Left ventricle myocardium inferior (tissue), 1 donor: ENCODE results near the gene PRKCE. TPM values are rescaled to one million over a fixed set of nuclear protein-coding genes. Genes with fewer than 3 reads are reported as not detected.

Experiments
- DNase-seq: peaks from one replicate; pipeline ENCODE4 v3.0.0-alpha.2; 2020
- H3K27ac ChIP-seq: fragments of 200-600 bp; replicated peaks from 2 replicates; pipeline ENCODE4 v1.8.0; 2021
- H3K27me3 ChIP-seq: fragments of 200-600 bp; 2 replicates; pipeline ENCODE4 v1.8.0; 2021; ENCODE audit warnings: low read depth
- H3K36me3 ChIP-seq: fragments of 200-600 bp; 2 replicates; pipeline ENCODE4 v1.8.0; 2021
- H3K4me1 ChIP-seq: fragments of 200-600 bp; 2 replicates; pipeline ENCODE4 v1.8.0; 2021
- H3K4me3 ChIP-seq: fragments of 200-600 bp; 2 replicates; pipeline ENCODE4 v1.8.0; 2021; ENCODE audit warnings: mild to moderate bottlenecking, moderate library complexity
- H3K9me3 ChIP-seq: fragments of 200-600 bp; replicated peaks from 2 replicates; pipeline ENCODE4 v1.8.0; 2021
- CTCF ChIP-seq: fragments of 200-600 bp; IDR thresholded peaks from 2 replicates; pipeline ENCODE4 v1.8.0; 2021; ENCODE audit warnings: antibody characterized with exemption, mild to moderate bottlenecking, borderline replicate concordance
- intact Hi-C: fragments of 100-400 bp; cut with micrococcal nuclease; formaldehyde crosslinking; loops from one replicate; pipeline ENCODE4 v1.11.0; 2022
- total RNA-seq: library from RNA; stranded (reverse); fragmentation: NEBNext Ultra II Directional; extraction: Animal tissue kit (Norgen Biotek cat#: 25700); gene quantifications from one replicate; pipeline ENCODE4 v1.2.1, GENCODE V29; 2021
- donor health status: DM: no; HTN: yes; CAD: no; lungs with severe emphysema.

Gene PRKCE
- total RNA-seq, 1 donor from 2014 or later = 14.7 TPM

- Histone ChIP-seq H3K36me3 (no peaks in the 10 kb centered on the region), H3K9me3 (no peaks in the 10 kb centered on the region), H3K27ac (no peak overlapping the region), H3K4me1 (peaks cover 36% of the 10 kb centered on the region), H3K27me3 (no peaks in the 10 kb centered on the region), H3K4me3 (no peak overlapping the region)
- no peak for DNase-seq
- no peak for TF ChIP-seq CTCF
- intact Hi-C loops = no loop called here
These were observed 390.7 kb downstream of the PRKCE start for GRCh38 chr2:46042207-46042637.

GRCh38 chr2:46042711-46043110 lies 391.2 kb downstream of the PRKCE start:
- H3K9me3 ChIP-seq = no peaks in the 10 kb centered on the region
- H3K27me3 ChIP-seq = no peaks in the 10 kb centered on the region
- H3K4me1 ChIP-seq = peaks cover 31% of the 10 kb centered on the region
- H3K36me3 ChIP-seq = no peaks in the 10 kb centered on the region
- H3K4me3 ChIP-seq = no peak overlapping the region
- no peak overlapping the region for H3K27ac ChIP-seq
- TF ChIP-seq CTCF = no peak
- intact Hi-C loops = no loop called here
- DNase-seq = no peak

GRCh38 chr2:46045888-46046287 lies 394.4 kb downstream of the PRKCE start:
- Histone ChIP-seq H3K4me1 (peaks cover 13% of the 10 kb centered on the region), H3K36me3 (no peaks in the 10 kb centered on the region), H3K27ac (peak overlapping the region; percentile 7), H3K9me3 (no peaks in the 10 kb centered on the region), H3K4me3 (no peak overlapping the region), H3K27me3 (no peaks in the 10 kb centered on the region)
- intact Hi-C loops = no loop called here
- no peak for DNase-seq
- TF ChIP-seq CTCF = no peak

GRCh38 chr2:46047290-46047689 lies 395.8 kb downstream of the PRKCE start:
- H3K27me3 ChIP-seq = no peaks in the 10 kb centered on the region
- H3K9me3 ChIP-seq = no peaks in the 10 kb centered on the region
- intact Hi-C loops = no loop called here
- DNase-seq = no peak
- no peak overlapping the region for H3K27ac ChIP-seq
- H3K4me1 ChIP-seq = peaks cover 13% of the 10 kb centered on the region
- no peak for TF ChIP-seq CTCF
- H3K4me3 ChIP-seq = no peak overlapping the region
- no peaks in the 10 kb centered on the region for H3K36me3 ChIP-seq

- no peaks in the 10 kb centered on the region for H3K9me3 ChIP-seq
- H3K27ac ChIP-seq = no peak overlapping the region
- intact Hi-C loops = no loop called here
- TF ChIP-seq CTCF = no peak
- H3K36me3 ChIP-seq = no peaks in the 10 kb centered on the region
- peaks cover 13% of the 10 kb centered on the region for H3K4me1 ChIP-seq
- no peaks in the 10 kb centered on the region for H3K27me3 ChIP-seq
- DNase-seq = no peak
- H3K4me3 ChIP-seq = no peak overlapping the region
These were observed 397.2 kb downstream of the PRKCE start for GRCh38 chr2:46048693-46049092.

GRCh38 chr2:46050027-46050426 lies 398.6 kb downstream of the PRKCE start:
- Histone ChIP-seq H3K9me3 (no peaks in the 10 kb centered on the region), H3K27me3 (no peaks in the 10 kb centered on the region), H3K4me3 (no peak overlapping the region), H3K4me1 (peaks cover 13% of the 10 kb centered on the region), H3K36me3 (peaks cover 3% of the 10 kb centered on the region), H3K27ac (no peak overlapping the region)
- intact Hi-C loops = no loop called here
- no peak for DNase-seq
- no peak for TF ChIP-seq CTCF
